B cell (primary cell): ENCODE data around the gene AIG1. TPM values are rescaled to one million over a fixed set of nuclear protein-coding genes. Genes with fewer than 3 reads are reported as not detected.

ENCODE experiments used
- ATAC-seq: fragments of 200-7000 bp; cut with Tn5 transposase; one replicate; pipeline ENCODE4 v1.10.0; 2021; ENCODE audit warnings: low read depth, mild to moderate bottlenecking, moderate number of reproducible peaks, moderate library complexity
- CTCF ChIA-PET: fragments of 350-600 bp; sonication (Branson Sonifier 250); formaldehyde crosslinking; loops from one replicate; lab custom pipeline; 2021; ENCODE audit warnings: antibody characterized with exemption, inconsistent platforms; lab: Charles Lee
- POLR2A ChIA-PET: fragments of 350-600 bp; sonication (Branson Sonifier 250); formaldehyde crosslinking; loops from one replicate; lab custom pipeline; 2021; ENCODE audit warnings: antibody characterized with exemption; lab: Charles Lee
- DNase-seq: peaks from one replicate; pipeline ENCODE4 v3.0.0; 2013
- H2AFZ ChIP-seq: 2 replicates; pipeline ENCODE4 v1.6.1; 2012; ENCODE audit warnings: mild to moderate bottlenecking, low read depth, low read length; ENCODE audit not compliant: insufficient read depth, poor library complexity, severe bottlenecking
- H3K27ac ChIP-seq, 2 donors: 1 replicate in 1 of 2; 2 replicates in 1 of 2; pipeline ENCODE4 v1.5.1; 2012 to 2013; ENCODE audit warnings: low read length in 2 of 2, mild to moderate bottlenecking in 2 of 2, moderate library complexity in 1 of 2
- H3K27me3 ChIP-seq, 4 experiments: fragments of 200-600 bp in 1 of 4; sonication (generic) in 1 of 4; replicated peaks in 1 of 4; 1 replicate in 2 of 4; 2 replicates in 2 of 4; pipeline versions ENCODE4 v1.6.1 to v1.7.0; 2013 to 2016; ENCODE audit warnings: low read length in 3 of 4, mild to moderate bottlenecking in 2 of 4, mixed read lengths in 1 of 4, moderate library complexity in 1 of 4; ENCODE audit not compliant: insufficient read depth in 4 of 4, control insufficient read depth in 3 of 4; ENCODE audit errors: control extremely low read depth in 1 of 4
- H3K36me3 ChIP-seq, 2 experiments: replicated peaks in 1 of 2; 1 replicate in 1 of 2; 2 replicates in 1 of 2; pipeline versions ENCODE4 v1.6.1 to v1.7.1; 2013; ENCODE audit warnings: low read length in 1 of 2; ENCODE audit not compliant: insufficient read depth in 2 of 2, control insufficient read depth in 1 of 2; ENCODE audit errors: control extremely low read depth in 1 of 2, extremely low read depth in 1 of 2
- H3K4me1 ChIP-seq, 2 donors: fragments of 200-600 bp in 1 of 2; sonication (generic) in 1 of 2; 1 replicate in 1 of 2; 2 replicates in 1 of 2; pipeline versions ENCODE4 v1.5.1 to v1.6.1; 2013 to 2017; ENCODE audit warnings: low read length in 2 of 2; ENCODE audit not compliant: control insufficient read depth in 2 of 2, insufficient read depth in 2 of 2
- H3K4me2 ChIP-seq: replicated peaks from 2 replicates; pipeline ENCODE3; 2012; ENCODE audit warnings: mild to moderate bottlenecking, low read depth, low read length; ENCODE audit not compliant: poor library complexity, severe bottlenecking
- H3K4me3 ChIP-seq, 5 experiments: fragments of 200-600 bp in 1 of 5; sonication (generic) in 1 of 5; 1 replicate in 3 of 5; 2 replicates in 2 of 5; pipeline versions ENCODE4 v1.5.1 to v1.7.0; 2011 to 2016; ENCODE audit warnings: low read length in 4 of 5, mild to moderate bottlenecking in 4 of 5, low read depth in 2 of 5, control low read depth in 1 of 5, moderate library complexity in 1 of 5; ENCODE audit not compliant: insufficient read depth in 1 of 5; ENCODE audit errors: control extremely low read depth in 1 of 5, extremely low read depth in 1 of 5
- H3K79me2 ChIP-seq: fragments of 200-600 bp; sonication (generic); one replicate; pipeline ENCODE4 v1.6.0; 2016; ENCODE audit warnings: low read length; ENCODE audit not compliant: control insufficient read depth, insufficient read depth
- H3K9ac ChIP-seq: fragments of 200-600 bp; sonication (generic); 2 replicates; pipeline ENCODE4 v1.6.1; 2017; ENCODE audit warnings: mild to moderate bottlenecking, low read length, moderate library complexity
- H3K9me3 ChIP-seq, 3 donors: one replicate each; pipeline versions ENCODE4 v1.6.1 to v1.7.1; 2013; ENCODE audit warnings: low read length in 2 of 3; ENCODE audit not compliant: control insufficient read depth in 2 of 3, insufficient read depth in 1 of 3; ENCODE audit errors: control extremely low read depth in 1 of 3
- H4K20me1 ChIP-seq: 2 replicates; pipeline ENCODE4 v1.6.0; 2012; ENCODE audit warnings: mild to moderate bottlenecking, low read length; ENCODE audit not compliant: insufficient read depth, control insufficient read depth, poor library complexity, severe bottlenecking
- H3K27ac Mint-ChIP-seq: one replicate; pipeline ENCODE4 v1.8.0; 2021; ENCODE audit warnings: mixed read lengths
- H3K27me3 Mint-ChIP-seq: one replicate; pipeline ENCODE4 v1.8.0; 2021; ENCODE audit warnings: mixed read lengths
- H3K4me1 Mint-ChIP-seq: one replicate; pipeline ENCODE4 v1.8.0; 2021; ENCODE audit warnings: mixed read lengths
- H3K4me3 Mint-ChIP-seq: one replicate; pipeline ENCODE4 v1.8.0; 2021; ENCODE audit warnings: mixed read lengths
- H3K9me3 Mint-ChIP-seq: one replicate; pipeline ENCODE4 v1.8.0; 2022; ENCODE audit warnings: mixed read lengths; ENCODE audit not compliant: insufficient read depth
- CTCF ChIP-seq: fragments of 200-600 bp; IDR thresholded peaks from one replicate; pipeline ENCODE4 v1.8.0; 2022; ENCODE audit warnings: antibody characterized with exemption, mild to moderate bottlenecking
- EZH2 ChIP-seq: IDR thresholded peaks from 2 replicates; pipeline ENCODE4 v1.6.1; 2012; ENCODE audit warnings: borderline replicate concordance, low read depth, mild to moderate bottlenecking, moderate library complexity, low read length; ENCODE audit not compliant: insufficient read depth, poor library complexity, severe bottlenecking
- WGBS: methylation state at CpG from one replicate; pipeline ENCODE4 v1.1.5; 2013; ENCODE audit warnings: missing lambda C conversion rate; ENCODE audit not compliant: insufficient coverage; 5-methylcytosine and 5-hydroxymethylcytosine counted together
- intact Hi-C: fragments of 100-400 bp; cut with micrococcal nuclease; formaldehyde crosslinking; loops from one replicate; pipeline ENCODE4 v1.10.0; 2022
- polyA plus RNA-seq: library from polyadenylated mRNA; depleted of rRNA; stranded (reverse); fragments of >200 nt; gene quantifications from 2 replicates; pipeline ENCODE4 v1.2.3, GENCODE V29; 2012
- total RNA-seq, 2 donors: library from RNA; stranded (reverse); fragments of 120-200 nt in 1 of 2; gene quantifications; 1 replicate in 1 of 2; 2 replicates in 1 of 2; pipeline versions ENCODE4 v1.2.3 to v1.2.4, GENCODE V29; 2013 to 2022

AIG1 gene
- total and polyA plus RNA-seq, 2 donors (not counting 1 experiment from before 2014, with no cell fraction given): 7.0 to 9.0 TPM

- POLR2A ChIA-PET: no interaction called here
- no peaks in the 10 kb centered on the region for H3K36me3 ChIP-seq
- H3K4me3 Mint-ChIP-seq: no peak overlapping the region
Measured at GRCh38 chr6:143349530-143349929, 288.8 kb downstream of the AIG1 start.

More at GRCh38 chr6:143349530-143349929, 288.8 kb downstream of the AIG1 start:
- ATAC-seq (no peak), DNase-seq (no peak)
- WGBS: no CpG with 5 or more reads among the region's 1 CpG
- Histone ChIP-seq H4K20me1 (no peaks in the 10 kb centered on the region), H3K79me2 (no peaks in the 10 kb centered on the region), H3K27ac (no peak overlapping the region), H3K27me3 (no peaks in the 10 kb centered on the region), H3K4me3 (no peak overlapping the region), H3K9ac (no peak overlapping the region), H3K4me1 (no peaks in the 10 kb centered on the region), H3K9me3 (peaks cover 0 to 7% (median 0%) of the 10 kb centered on the region in 3 donors), H2AFZ (no peak overlapping the region), H3K4me2 (no peak overlapping the region)
- peaks cover 5% of the 10 kb centered on the region for H3K9me3 Mint-ChIP-seq
- CTCF ChIA-PET: no interaction called here
- intact Hi-C loops: no loop called here
- no peaks in the 10 kb centered on the region for H3K27me3 Mint-ChIP-seq
- H3K4me1 Mint-ChIP-seq: no peaks in the 10 kb centered on the region
- no peak overlapping the region for H3K27ac Mint-ChIP-seq
- no peak for TF ChIP-seq CTCF
- TF ChIP-seq EZH2: no peak
